ENCODE data around the gene ZNF891. TPM values are rescaled to one million over a fixed set of nuclear protein-coding genes. Genes with fewer than 3 reads are reported as not detected.

Gene ZNF891
- total RNA-seq, 2 donors from 2014 or later: 0.82 to 1.1 TPM

DNA sequence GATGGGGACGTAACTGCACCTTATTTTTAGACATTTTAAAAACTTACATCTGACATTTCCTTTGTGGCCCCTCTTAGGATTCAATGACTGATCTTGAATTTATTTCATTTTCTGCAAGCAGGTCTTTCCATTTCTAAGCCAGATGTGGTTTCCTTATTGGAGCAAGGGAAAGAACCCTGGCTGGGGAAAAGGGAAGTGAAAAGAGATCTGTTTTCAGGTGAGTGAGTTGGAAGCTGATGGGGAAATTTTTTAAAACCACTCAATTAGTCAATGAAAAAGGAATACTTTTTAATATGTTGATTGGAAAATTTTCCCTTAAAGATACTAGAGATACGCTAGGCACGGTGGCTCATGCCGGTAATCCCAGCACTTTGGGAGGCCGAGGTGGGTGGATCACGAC is 46.7 kb downstream of the ZNF891 start:
- Histone ChIP-seq H3K27me3 (no peaks in the 10 kb centered on the region), H3K4me3 (no peak overlapping the region), H3K9me3 (peaks cover 26 to 84% of the 10 kb centered on the region in 2 donors), H3K4me1 (peaks cover 0 to 12% of the 10 kb centered on the region in 2 donors), H3K36me3 (peaks cover 64% of the 10 kb centered on the region), H3K27ac (no peak overlapping the region)
- TF ChIP-seq, protein P1, sequence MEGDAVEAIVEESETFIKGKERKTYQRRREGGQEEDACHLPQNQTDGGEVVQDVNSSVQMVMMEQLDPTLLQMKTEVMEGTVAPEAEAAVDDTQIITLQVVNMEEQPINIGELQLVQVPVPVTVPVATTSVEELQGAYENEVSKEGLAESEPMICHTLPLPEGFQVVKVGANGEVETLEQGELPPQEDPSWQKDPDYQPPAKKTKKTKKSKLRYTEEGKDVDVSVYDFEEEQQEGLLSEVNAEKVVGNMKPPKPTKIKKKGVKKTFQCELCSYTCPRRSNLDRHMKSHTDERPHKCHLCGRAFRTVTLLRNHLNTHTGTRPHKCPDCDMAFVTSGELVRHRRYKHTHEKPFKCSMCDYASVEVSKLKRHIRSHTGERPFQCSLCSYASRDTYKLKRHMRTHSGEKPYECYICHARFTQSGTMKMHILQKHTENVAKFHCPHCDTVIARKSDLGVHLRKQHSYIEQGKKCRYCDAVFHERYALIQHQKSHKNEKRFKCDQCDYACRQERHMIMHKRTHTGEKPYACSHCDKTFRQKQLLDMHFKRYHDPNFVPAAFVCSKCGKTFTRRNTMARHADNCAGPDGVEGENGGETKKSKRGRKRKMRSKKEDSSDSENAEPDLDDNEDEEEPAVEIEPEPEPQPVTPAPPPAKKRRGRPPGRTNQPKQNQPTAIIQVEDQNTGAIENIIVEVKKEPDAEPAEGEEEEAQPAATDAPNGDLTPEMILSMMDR (IDR thresholded peaks at IDR 0.05): no peak
- no peak for DNase-seq (ENCODE audit: low spot score)

DNA sequence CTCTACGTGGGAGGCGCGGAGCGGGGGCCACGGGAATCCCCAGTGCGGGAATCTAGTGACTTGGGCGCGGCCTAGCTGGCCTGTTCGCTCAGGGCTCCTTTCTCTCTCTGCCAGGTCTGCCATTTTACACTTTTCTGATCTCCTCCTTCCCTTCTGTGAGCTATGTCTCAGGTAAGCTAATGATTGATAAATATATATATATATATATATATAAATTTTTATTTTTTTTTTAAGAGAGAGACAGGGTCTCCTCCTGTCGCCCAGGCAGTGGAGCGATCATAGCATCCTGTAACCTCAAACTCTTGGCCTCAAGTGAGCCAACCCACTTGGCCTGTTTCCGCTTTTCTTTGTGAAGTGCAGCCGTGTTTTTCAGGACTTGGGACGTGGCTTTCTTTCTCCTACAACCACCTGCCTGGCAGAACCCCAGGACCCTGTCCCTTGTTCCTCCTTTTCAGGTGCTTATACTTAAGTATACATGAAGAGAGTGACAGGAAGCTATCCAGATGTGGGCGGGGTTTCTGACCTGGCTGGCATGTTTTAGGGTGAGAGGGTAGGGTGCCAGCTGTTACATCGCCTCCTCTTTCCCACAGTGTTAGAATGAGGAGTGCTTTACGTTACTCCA is 48.8 kb downstream of the ZNF891 start:
- H3K27me3 ChIP-seq: no peaks in the 10 kb centered on the region
- peaks cover 43% of the 10 kb centered on the region for H3K36me3 ChIP-seq
- H3K9me3 ChIP-seq: peaks cover 15 to 84% of the 10 kb centered on the region in 2 donors
- H3K4me1 ChIP-seq: peaks cover 0 to 12% of the 10 kb centered on the region in 2 donors
- TF ChIP-seq, protein P1 (IDR thresholded peaks at IDR 0.05): no peak
- no peak for DNase-seq (ENCODE audit: low spot score)
- peak overlapping the region; percentile 96 to 98 for H3K27ac ChIP-seq
- H3K4me3 ChIP-seq: peak overlapping the region; percentile 76 to 93

DNA sequence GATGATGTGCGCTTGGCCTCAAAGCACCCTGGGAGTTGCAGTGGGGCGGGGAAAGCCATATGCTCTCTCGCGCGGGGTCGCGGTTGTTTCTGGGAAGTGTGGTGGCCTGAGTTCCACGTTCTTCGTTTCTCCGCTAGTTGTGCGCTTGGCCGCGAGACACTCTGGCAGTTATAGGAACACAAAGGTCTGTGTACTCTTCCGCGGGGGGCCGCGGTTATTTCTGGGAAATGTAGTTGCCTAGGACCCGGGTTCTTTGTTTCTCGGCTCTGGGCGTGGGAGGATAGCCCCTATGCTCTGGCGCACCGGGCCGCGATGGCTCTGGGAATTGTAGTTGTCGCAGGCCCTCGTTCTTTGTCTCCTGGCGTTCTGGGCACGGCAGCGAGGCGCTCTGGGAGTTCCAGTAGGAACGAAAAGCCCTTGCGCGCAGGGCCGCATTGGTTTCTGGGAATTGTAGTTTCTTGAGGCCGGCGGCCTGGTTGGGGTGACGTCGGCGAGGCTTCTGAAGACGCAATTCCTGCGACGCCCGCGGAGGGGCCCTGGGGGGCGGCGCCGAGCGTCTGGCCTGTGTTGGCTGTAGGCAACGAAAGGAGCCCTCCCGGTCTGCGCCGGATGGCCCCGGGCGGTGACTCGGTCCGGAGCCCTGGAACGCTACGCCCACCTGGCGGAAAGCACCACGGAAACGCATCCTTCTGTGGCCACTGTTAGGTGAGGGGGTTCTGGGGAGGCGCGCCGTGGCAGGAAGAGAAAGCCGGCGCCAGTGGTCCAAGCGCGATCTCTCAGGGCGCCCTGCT is 49.5 kb downstream of the ZNF891 start, which contains the start of gene ZNF140:
Gene ZNF140 (plus strand): TSS at position 556 of the 791 bp plus-strand sequence. CDS start 398 bp downstream, outside the sequence.
- peaks cover 36% of the 10 kb centered on the region for H3K36me3 ChIP-seq
- H3K4me1 ChIP-seq: peaks cover 0 to 12% of the 10 kb centered on the region in 2 donors
- no peaks in the 10 kb centered on the region for H3K27me3 ChIP-seq
- TF ChIP-seq, protein P1 (IDR thresholded peaks at IDR 0.05): no peak
- DNase-seq (ENCODE audit: low spot score): peak; percentile 97
- peak within 1 kb of the TSS; percentile 76 to 93 for H3K4me3 ChIP-seq
- H3K27ac ChIP-seq: peak within 1 kb of the TSS; percentile 96 to 98
- peaks cover 8 to 84% of the 10 kb centered on the region in 2 donors for H3K9me3 ChIP-seq

DNA sequence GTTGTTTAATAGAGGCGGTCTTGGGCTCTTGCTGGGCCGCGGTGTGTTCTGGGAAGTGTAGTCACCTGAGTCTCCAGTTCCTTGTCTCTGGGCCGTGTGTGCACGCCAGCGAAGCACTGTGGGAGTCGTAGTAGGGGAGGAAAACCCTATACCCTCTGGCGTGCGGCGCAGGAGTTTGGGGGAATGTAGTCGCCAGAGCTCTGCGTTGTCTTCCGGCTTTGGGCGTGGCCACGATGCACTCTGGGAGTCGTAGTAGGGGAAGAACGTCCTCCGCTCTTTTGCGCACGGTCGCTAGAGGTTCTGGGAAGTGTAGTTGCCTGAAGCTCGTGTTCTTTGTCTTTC is 50.1 kb downstream of the ZNF891 start:
- peak overlapping the region; percentile 76 to 93 for H3K4me3 ChIP-seq
- H3K36me3 ChIP-seq: peaks cover 31% of the 10 kb centered on the region
- H3K27ac ChIP-seq: peak overlapping the region; percentile 96 to 98
- H3K27me3 ChIP-seq: no peaks in the 10 kb centered on the region
- DNase-seq (ENCODE audit: low spot score): peak; percentile 98
- H3K4me1 ChIP-seq: peaks cover 0 to 12% of the 10 kb centered on the region in 2 donors
- TF ChIP-seq, protein P1 (IDR thresholded peaks at IDR 0.05): no peak
- H3K9me3 ChIP-seq: peaks cover 11 to 84% of the 10 kb centered on the region in 2 donors

DNA sequence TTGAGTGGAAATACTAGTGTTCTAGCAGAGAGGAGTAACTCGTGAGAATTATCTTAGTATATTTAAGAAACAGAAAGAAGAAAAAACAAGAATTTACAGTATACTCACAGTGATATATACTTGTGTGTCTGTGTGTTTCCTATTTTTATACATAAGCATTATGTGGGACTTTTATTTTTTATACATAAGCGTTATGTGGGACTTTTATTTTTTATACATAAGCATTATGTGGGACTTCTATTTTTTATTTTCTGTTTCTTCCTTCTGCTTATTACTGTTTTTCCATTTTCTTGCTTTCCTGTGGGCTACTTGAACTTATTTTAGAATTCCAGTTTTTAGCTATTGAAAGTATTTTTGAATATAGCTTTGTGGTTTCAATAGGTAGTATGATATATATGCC is 56.2 kb downstream of the ZNF891 start:
- TF ChIP-seq, protein P1 (IDR thresholded peaks at IDR 0.05): no peak
- Histone ChIP-seq H3K36me3 (no peaks in the 10 kb centered on the region), H3K9me3 (peaks cover 17 to 100% of the 10 kb centered on the region in 2 donors), H3K27ac (no peak overlapping the region), H3K4me1 (no peaks in the 10 kb centered on the region), H3K4me3 (no peak overlapping the region), H3K27me3 (no peaks in the 10 kb centered on the region)
- no peak for DNase-seq (ENCODE audit: low spot score)

All from right atrium auricular region (tissue), 2 donors.